ENCODE results near the gene CRYBG1. TPM values are rescaled to one million over a fixed set of nuclear protein-coding genes. Genes with fewer than 3 reads are reported as not detected.
"Not testable (repeated sequence)": the region's sequence is repeated elsewhere in the genome, so short reads cannot be mapped to it uniquely, and the experiment has no call there.

Gene CRYBG1
- total RNA-seq, 1 donor from 2014 or later, result 18.2 TPM

DNA sequence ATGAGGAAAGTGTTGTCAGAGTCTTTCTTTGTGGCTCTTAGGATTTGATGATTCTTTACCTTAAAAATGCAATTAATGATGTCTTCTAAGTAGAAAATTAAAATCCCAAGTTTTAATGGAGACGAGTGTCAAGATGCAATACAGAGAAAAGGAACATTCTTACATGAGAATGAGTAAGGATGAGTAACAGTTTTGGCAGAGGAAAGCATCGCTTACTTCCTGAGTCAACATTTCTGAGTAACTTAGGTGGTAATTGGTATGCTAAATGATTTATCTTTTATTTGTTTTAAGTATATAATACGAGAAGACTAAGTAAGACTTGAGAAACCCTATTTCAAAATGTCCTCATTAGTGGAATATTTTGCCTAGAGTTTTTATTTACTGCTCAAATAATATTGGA, 167.5 kb downstream of the CRYBG1 start:
- DNase-seq (ENCODE audit: low spot score), result no peak

DNA sequence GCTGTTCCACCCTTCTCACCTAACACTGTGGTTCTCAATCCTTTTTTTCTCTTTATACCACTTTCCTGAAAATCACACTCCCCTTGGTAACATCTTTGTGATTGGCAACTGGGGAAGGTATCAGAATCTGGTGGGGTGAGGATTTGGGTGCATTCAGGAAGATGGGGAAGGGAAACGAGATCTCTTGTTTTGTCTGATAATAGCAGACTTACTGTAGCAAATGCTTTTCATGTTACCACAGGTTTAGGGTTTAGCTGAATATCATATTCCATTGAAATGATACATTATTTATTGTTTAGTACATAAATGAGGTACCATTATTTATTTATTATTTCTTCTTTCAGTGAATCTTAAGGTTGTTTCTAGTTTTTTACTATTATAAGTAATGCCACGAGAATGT, 168.0 kb downstream of the CRYBG1 start:
- DNase-seq (ENCODE audit: low spot score), result no peak

DNA sequence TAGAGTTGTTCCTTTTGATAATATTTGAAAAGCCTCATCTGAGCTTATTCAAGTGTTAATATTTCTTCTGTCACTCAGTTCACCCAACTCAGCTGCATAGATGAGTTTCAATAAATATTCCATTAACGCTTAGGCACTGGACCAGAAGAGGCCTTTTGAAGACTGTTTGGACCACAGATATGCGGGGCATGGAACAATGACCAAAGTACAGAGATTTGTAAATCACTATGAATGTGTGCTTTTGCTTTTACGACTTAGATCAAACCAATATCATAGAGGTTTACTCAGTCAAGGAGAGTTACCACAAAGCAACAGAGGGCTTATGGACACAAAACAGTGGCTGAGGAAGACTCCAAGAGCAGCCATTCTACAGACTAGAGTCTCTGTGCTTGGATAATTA, 168.9 kb downstream of the CRYBG1 start:
- DNase-seq (ENCODE audit: low spot score), result no peak

DNA sequence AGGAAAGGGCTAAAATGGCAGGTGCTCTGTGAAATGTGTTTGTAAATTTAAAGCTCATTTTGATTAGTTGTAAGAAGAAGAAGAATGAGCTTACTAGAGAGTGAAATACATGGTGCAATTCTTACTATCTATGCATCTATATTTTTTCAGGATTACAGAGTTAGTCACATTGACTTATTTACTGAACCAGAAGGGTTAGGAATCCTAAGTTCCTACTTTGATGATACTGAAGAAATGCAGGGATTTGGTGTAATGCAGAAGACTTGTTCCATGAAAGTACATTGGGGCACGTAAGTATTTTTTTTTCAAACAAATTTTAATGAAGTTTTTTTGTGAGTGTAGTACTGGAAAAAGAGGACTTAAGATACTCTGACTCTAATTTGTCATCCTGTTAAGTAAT, 169.5 kb downstream of the CRYBG1 start:
- DNase-seq (ENCODE audit: low spot score), result no peak

DNA sequence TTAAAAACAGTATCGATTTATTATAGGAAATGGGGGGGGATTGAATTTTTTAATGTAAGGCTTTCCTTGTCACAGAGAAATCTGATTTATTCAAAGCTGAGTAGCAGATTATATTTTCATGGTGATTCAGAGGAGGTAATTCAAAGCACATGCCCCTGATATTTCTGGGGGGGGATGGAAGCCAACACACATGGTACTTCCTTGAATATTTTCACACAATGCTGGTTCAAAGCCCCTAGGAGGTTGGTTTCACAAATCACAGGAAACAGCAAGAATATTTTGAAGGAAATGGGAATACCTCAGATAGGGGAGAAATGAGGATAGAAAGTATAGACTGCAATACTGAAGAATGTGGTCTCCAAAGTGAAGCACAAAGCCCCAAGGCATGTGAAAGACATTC, 170.0 kb downstream of the CRYBG1 start:
- no peak for DNase-seq (ENCODE audit: low spot score)

DNA sequence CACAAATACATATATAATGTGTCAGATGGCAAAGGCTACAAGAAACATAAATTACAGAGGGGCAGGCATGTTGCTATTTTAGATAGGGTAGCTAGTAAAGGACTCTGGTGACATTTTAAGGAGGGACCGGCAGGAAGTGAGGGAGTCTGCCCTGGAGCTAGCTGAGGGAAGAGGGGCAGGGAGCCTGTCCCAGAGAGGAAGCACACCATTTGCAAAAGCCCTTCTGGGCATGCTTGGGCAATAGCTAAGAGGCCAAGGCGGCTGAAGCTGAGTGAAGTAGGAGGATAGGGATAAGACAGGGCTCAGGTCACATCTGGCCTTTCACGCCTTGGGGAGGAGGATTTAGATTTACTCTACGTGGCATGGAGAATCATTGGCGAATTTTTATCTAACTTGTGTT, 172.5 kb downstream of the CRYBG1 start:
- DNase-seq (ENCODE audit: low spot score), result no peak

DNA sequence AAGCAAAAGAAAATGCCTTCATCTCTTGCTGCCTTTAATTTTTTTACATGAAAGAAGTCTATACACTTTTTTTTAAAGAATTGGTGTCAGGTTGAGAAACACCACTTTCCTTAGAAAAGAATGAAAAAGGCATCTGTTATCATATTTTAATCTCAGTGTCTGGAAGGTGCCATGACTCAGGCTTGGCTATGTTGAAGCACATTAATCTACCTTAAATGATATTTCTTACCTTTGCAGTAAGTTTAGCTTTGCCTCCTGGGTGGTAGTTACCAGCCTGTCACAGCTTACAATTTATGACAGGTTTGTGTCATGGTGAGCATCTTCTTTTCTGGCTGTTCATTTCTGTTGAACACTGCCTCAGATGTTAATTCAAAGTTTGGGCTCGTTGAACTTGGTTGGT, 173.5 kb downstream of the CRYBG1 start:
- DNase-seq (ENCODE audit: low spot score), result no peak

DNA sequence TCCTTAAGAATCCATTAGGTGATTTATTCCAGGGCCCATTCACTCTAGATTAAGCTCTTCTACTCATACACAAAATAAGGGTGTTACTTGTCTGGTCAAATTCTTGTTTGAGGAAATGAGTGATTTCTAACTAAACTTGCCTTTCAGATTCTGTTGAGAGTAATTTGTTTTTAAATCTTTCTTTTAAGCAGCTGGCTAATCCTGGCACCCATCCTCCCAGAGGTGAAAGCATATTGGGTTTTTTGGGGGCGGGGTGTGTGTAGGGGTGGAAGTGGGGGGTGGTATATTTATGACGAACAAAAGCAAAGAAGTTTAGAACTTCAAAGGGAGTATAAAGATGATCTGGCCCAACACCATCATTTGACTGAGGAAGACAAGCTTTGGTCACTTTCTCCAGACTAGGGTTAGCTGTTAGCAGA, 174.1 kb downstream of the CRYBG1 start:
- no peak for DNase-seq (ENCODE audit: low spot score)

DNA sequence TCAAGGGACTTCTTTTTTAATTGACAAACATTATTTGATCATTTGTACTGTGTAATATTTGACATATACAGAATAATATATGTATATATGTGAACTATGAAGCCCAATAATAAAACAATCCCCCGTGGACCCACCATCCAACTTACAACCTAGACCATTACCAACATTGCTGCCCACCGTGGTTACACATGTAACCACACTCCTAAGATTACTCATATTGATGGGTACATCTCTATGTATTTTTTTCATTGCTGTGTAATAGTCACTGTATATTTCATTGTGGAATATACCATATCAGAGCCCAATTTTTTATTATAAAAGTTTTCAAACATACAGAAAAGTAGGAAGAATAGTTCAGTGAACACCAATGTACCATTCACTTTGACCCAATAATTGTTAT, 174.5 kb downstream of the CRYBG1 start:
- DNase-seq (ENCODE audit: low spot score), result no peak

DNA sequence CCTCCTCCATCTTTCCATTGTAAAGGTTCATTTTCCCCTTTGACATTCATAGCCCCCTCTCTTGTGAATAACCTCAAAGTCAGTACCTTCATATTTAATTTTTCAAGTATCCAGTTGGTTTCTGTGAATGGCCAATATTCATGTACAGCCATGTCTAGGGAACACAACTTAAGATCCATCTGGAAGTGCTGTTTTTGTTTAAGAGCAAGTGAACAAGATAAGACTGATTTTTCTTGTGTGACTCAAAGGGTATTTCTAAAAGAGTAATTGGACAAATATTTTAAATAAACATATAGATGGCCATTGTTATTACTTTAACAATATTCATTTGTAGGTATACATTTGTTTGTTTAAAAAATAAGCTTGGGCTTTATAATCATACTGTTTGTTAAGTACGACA, 175.8 kb downstream of the CRYBG1 start:
- no peak for DNase-seq (ENCODE audit: low spot score)

DNA sequence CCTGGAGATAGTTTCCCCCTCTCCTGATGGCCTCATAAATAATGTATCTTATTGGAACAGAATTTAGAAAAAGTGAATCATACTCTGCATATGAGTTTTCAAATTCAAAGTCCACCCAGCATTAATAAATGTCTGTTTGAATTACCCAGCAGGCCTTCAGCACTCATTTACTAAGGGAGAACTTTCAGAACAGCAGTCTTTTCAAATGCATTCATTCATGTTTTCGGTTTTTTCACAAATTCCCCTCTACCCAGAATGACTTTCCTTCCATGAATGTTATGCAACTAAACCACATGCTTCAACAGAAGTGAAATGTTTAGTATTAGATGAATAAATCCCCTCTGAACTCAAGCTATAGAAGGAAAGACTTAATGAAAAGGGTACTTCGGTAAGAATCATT, 176.3 kb downstream of the CRYBG1 start:
- no peak for DNase-seq (ENCODE audit: low spot score)

DNA sequence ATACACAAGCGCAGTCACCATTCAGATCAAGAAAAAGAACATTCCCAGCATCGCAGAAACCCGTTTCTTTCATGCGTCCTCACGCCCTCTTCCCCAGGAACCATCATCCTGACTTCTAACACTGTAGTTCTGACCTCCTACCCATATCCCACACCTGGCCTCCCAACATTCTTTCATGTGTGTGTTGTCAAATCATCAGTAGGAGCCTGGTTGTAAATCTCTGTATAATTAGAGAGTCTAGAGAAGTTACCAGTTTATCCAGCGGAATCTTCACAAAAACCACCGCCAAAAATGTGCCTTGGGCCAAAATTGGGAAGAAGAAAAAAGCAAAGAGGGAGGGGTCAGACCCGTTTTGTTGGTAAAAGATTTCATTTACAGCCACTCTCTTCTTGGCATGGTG, 177.1 kb downstream of the CRYBG1 start:
- no peak for DNase-seq (ENCODE audit: low spot score)

DNA sequence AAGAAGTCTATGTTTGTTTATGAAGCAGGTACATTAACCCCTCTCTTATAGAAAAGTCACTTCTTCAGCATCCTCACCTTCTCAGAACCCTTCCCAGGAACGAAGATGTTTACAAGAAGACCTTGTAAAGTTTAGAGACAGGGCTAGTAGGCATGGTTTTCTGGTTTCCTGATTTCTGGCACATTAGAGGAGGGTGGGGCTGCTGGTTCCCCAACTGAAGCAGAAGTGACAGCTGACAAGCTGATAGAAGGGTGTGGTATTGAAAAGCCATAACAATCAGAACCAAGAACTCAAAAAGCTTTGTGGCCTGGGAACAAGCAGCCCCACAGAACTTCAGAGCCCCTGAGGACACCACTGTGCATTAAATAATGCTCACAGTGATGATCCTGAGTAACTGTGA, 177.6 kb downstream of the CRYBG1 start:
- DNase-seq (ENCODE audit: low spot score), result no peak

DNA sequence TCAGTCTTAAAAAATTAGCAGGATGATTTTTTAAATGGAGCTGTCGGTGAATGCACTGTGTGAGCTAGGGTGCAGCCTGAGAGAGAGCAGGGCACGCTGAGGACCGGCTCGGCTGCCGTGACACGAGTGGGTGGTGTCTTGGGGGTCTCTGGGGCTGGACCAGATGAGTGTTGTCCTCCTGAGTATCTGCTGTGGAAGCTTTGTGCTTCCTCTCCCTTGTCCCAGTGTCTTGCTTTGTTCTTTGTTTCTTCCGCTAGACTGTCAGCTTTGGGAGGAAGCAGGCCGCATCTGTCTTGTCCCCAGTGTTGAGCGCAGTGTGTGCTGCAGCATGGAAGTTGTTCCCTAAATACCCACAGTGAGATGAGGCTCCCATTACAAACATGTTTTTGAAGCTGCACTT, 179.4 kb downstream of the CRYBG1 start:
- no peak for DNase-seq (ENCODE audit: low spot score)

DNA sequence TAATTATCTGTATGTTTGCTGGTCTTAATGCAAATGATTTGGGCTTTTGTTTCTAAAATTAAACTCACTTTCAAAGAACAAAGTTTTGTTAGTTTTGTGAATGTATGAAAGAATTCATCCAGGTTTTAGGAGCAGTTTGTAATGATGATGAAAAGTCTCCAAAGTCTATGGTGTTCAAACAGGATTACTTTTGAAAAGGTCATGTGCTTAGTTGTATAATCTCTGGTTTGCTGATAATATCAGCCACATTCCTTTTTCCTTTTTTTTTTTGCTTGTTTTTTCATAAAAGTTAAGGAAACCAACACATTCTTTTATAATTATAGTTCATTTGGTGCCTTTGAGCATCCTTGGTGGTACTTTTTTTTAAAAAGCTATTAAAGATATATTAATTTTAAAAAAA, 179.9 kb downstream of the CRYBG1 start:
- DNase-seq (ENCODE audit: low spot score), result no peak

DNA sequence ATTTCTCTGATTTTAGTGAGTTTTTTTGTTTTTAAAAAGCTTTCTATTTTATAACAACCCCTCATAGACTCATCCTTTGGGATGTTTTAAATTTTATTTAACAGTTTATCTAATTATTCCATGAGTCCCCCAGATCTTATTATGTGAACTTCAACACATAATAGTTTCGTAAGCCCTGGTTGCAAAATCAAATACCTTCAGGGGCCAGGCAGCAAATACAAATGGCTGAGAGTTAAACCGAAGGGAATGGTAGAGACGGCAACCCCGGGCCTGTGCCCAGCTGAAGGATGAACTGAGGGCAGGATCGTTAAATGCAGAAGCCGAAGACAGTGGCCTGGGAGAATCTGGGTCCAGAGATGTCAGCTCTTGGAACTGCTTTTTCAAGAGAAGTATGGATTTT, 180.4 kb downstream of the CRYBG1 start:
- DNase-seq (ENCODE audit: low spot score), result no peak

DNA sequence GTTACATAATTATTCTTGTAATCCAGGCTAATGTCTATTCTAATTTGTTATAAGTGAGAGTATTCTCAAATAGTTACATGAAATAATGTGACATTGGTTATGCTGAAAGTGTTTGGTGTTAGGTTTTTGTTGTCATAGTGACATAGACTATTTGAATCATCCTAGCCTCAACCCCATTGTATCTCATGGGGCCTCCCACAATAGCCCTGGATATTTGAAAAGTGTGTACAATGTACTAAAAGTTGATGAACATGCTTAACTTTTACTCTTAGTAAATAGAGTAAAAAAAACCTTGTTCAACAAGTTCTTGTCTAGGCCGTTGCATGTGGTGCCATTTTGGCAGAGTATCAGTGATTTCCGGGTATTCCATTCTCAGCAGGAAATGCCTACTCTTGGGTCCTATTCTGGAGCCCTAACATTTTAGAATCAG, 185.8 kb downstream of the CRYBG1 start:
- no peak for DNase-seq (ENCODE audit: low spot score)

DNA sequence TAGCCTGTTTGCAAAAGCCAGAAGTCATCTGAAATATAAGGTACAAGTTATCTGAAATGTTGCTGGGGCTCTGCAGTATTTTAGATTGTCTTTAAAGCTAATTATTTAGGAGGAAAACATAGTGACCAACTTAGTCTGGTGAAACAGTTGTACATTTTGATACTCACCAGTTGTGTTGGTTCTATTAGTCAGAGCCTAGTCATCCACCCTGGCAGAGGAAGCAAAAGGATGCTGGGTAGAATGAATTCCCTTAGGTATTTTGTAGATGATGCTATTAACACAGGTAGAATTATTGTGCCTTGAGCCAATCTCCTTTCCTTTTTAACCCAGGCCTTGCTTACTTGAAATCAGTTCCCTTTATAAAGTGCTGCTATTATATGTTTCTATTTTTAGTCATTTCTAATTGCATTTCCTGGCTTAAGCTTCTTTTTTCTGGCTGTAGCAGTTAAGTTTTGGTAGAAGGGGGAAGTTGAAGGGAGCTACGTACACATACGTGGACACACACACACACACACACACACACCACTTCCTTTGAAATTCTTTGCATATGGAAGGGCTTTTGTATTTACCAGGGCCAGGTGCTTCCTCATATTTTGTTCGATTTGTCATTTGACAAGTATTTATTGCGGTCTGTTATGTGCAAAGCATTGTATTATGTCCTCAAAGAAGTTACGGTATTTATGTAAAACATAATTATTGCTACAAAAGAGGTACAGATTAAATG, 186.3 kb downstream of the CRYBG1 start:
- no peak for DNase-seq (ENCODE audit: low spot score)

DNA sequence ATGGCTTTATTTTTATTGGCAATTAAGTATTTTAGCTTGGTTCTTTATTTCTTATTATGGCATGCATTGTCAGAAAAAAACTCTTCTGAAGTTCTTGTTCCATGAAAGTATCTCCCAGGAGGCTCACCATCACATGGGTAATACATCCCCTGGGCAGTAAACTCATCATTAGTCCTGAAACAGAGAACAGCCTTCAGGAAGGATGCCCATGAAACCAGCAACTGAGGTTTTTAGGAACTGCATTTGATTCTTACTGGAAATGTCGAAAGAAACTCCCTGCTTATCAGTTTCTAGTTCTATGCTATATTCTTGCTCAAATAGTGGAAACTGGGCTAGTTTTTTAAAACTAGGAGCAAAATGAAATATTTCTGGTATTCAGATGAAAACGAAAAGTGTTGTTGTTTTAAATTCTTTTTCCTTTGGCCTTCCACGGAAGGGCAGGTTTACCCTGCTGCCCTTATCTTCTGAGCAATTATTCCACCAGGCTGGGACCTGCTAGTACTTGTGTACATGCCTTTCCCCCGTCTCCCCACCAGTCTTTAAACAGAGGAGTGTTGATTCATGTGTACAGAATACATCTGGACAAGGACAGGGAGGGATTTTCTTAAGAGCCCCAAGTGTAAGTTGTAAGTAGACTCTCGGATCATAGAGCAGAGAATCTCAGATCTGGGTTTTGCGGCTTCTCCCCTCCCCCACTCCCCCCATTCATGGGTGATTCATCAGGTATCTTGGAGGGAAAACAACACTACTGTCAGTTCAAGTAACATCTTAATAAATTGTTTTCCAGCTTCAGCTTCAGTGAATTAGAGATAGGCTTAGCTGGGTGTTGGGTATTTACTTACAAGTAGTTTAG, 187.3 kb downstream of the CRYBG1 start:
- DNase-seq (ENCODE audit: low spot score), result no peak

DNA sequence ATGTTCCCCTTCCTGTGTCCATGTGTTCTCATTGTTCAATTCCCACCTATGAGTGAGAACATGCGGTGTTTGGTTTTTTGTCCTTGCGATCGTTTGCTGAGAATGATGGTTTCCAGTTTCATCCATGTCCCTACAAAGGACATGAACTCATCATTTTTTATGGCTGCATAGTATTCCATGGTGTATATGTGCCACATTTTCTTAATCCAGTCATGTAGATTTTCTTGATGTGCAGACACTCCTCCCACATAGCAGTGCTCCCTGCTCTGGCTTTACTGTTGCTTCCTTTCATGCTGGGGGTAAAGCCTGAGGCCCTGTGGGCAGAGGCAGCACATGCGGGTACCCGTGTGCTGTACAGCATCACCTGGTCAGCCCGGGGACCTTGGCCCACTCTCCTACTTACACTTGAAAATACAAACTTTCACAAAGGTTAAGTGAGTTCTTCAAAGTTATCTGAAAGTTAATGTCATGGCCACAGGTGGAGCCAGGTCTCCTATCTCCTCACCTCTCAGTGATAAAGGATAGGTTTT, 188.5 kb downstream of the CRYBG1 start:
- DNase-seq (ENCODE audit: low spot score), result not testable (repeated sequence)

DNA sequence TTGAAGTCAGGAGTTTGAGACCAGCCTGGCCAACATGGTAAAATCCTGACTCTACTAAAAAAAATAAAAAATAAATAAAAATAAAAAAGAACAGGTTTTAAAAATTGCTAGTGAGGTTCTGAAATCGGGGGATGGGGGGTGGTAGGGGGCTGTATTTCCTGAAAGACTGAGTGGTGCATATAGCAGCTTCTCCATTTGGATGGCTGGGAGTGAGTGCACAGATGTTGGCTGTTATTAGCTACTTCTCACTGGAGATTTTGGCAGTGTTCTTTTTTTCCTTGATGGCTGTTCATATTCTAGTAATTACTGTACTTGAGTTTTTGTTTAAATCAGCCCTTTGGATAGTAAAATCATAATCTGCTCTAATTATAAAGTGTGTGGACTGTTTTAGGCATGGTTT, 189.0 kb downstream of the CRYBG1 start:
- no peak for DNase-seq (ENCODE audit: low spot score)

DNA sequence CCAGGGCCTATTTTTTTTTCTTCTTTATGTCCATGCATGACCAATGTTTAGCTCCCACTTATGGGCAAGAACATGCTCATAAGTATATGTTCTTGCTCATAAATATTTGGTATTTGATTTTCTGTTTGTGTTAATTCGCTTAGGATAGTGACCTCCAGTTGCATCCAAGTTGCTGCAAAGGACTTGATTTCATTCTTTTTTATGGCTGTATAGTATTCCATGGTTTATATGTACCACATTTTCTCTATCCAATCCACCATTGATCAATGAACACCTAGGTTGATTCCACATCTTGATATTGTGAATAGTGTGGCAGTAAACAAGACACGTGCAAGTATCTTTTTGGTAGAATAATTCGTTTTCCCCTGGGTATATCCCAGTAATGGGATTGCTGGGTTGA, 190.6 kb downstream of the CRYBG1 start:
- DNase-seq (ENCODE audit: low spot score), result no peak

DNA sequence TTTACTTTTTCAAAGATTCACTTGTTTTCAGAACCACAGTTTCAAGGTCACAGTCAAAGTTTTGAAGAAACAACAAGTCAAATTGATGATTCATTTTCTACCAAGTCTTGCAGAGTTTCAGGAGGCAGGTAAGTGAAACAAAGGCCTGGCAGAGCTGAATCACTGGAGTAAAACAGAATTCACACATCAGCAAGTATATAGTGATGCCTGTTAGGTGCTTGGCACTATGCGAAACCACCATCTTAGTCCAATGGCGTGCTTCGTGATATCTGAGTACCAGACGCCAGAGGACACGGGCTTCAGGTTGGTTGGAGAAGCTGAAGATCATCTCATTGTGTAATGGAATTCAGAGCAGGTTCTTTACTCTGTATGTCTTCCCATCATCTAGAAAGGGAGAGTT, 192.9 kb downstream of the CRYBG1 start:
- DNase-seq (ENCODE audit: low spot score), result no peak

All from mucosa of gallbladder (tissue), 1 donor.